Hematopoietic multipotent progenitor cell treated with erythropoietin and hydrocortisone succinate and interleukin-3 and kit ligand, for 8 days (in vitro differentiated cells): ENCODE data around the gene HSPB6.
A peak's percentile ranks its signal among the peaks of the same experiment; 100 is the strongest.

Source experiments
- DNase-seq: peaks from one replicate; pipeline ENCODE4 v3.0.0-alpha.2; 2015

The HSPB6 gene

GRCh38 chr19:35764432-35765315 is 7.8 kb upstream of the HSPB6 start:
- DNase-seq, result no peak

DNA sequence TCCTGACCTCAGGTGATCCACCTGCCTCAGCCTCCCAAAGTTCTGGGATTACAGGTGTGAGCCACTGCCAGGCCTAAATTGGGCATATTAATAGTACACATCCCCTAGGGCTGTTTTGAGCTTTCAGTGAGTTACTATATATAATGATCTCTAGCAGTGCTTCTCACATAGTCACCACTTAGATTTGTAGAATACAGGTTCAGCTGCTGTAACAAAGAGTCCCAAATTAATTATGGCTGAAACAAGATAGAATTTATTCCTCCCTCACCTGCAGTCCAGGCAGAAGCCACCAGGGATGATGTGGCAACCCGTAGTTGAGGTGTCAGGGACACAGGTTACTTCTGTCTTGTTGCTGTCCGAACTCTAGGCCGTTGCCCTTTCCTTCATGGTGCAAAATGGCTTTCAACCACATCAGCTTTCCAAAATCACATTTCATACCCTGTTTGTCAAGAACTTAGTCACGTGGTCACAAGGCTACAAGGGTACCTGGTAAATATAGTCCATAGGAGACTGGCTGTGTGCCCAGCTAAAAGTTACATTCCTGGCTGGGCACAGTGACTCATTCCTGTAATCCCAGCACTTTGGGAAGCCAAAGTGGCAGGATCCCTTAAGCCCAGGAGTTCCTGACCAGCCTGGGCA is 4.0 kb upstream of the HSPB6 start:
- DNase-seq, result no peak

DNA sequence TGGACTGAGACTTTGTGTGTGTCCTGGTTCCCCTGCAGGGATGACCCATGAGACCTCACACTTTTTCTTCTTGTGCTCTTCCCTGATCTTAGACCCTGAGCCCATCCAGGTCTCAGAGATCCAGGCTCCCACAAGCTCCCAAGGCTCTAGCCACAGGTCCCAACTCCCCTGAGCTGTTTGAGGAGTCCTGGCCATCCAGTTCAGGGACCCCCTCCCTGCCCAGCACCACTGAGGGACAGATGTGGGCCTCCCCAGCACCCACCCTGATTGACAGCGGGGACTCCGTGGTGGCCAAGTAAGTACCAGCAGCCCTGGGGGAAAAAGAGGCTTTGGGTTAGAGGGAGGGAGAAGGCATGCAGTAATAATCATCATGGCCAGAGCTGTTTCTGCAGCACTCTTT is 2.9 kb upstream of the HSPB6 start:
- no peak for DNase-seq

DNA sequence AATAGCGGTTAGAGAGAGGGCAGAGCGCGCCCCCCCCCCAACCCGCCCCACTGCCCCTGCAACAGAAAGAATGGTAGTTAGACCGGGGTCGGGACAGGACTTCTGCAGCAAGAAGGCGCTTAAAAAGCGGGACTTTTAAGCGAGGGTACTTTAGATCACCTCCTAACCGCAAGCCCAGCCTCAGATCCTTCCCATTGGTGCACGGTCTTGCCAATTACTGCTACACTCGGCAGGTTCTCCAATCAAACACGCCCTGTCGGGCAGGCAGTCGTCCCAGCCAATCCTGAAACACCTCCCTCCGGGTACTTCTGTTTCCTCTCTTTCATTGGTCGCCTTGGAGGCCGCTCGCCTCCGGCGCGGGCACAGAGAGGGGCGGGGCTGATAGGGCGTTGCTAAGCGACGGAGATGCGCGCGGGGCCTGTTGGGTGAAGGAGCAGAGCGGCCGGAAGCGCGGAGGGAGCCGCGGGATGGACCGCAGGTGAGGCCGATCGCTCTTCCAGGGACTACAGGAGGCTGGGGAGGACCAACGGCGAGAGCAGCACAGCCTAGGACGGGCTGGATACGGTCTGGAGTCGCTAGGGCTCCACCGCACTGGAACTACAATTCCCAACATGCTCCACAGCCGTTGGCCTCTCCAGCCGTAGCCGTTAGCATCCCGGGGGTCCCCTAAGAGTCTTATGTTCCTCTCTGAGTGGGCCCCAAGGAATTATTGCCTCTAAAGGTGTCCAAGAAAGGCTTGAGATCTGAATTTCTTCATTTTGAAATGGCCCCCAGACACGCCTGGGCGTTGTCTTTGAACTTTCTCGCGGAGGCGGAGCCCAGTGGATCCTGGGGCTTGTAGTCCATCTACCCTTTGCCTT is 1.1 kb upstream of the HSPB6 start, which contains the start of gene PROSER3:
Gene PROSER3 (plus strand): TSS at position 428 of the 860 bp plus-strand sequence. CDS start 40 bp downstream, at position 468.
- DNase-seq, result peak; percentile 100

GRCh38 chr19:35757231-35757748 is 461 bp upstream of the HSPB6 start:
- DNase-seq, result no peak

DNA sequence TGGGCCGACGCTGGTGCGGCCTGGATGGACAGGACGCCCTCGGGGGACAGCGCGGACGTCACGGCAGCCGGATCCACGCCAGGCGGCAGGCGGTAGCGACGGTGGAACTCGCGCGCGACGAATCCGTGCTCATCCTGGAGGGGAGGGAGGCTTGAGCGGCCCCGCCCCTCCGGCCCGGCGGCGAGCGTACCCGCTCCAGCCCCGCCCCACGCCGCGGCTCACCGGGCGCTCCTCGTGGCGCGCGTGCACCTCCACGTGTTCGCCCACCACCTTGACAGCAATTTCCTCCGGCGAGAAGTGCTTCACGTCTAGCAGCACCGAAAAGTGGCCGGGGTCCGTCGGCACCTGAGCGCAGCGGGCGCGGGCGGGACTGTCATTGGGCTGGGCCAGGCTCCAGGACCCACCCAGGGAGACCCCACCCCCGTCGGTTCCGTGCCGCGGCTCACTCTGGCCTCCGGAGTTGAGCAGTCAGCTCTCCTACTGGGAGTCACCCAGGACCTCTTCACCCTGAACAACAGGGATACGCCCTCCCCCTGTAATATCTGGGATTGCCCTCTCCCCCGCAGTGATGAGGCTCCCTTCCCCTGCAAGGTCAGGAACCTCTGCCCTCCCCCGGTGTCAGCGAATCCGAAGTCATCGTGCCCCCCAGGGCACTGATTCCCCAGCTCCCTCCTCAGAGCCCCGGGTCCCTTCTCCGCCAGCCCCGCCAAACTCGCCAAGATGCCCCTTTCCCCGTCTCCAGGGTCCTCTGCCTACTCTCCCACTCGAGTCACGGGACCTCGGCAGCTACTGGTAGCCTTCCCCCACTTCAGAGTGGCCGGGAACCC is 1.1 kb downstream of the HSPB6 start:
- peak; percentile 50 for DNase-seq

- DNase-seq, result no peak
These were observed 1.7 kb downstream of the HSPB6 start for GRCh38 chr19:35755131-35755549.

DNA sequence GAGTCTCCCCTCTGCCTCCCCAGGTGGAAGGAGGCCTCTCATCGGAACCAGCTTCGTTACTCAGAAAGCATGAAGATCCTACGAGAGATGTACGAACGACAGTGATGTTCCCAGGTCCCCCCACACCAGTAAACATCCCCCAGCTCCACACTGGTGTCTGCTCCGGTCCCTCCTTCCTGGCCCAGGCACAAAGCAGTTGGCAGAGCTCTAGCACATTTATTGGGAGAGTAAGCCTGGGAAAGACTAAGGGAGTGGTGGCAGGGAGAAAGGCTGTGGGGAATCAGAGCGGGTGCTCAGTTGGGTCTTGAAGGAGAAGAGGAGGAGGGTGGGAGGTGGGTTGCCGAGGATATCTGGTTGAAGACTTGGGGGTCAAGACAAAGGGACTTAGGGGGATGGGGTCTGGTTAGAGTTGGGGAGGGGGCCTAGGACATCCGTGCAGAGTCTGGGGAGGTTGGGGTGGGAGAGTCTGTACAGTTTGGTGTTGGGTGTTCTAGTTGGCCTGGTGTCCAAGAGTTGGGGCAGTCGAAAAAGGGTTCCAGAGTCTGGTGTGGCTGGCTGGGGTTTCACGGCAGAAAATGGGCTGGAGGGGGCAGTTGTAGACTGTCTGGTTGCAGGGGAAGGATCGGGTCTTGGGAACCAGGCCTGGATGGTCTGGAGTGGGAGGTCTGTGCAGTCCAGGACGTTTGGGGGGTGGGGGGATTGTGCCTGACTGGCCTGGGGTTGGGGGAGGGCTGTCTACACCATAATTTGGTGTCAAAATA is 2.3 kb downstream of the HSPB6 start:
- no peak for DNase-seq

GRCh38 chr19:35753634-35754369 is 3.0 kb downstream of the HSPB6 start:
- DNase-seq, result no peak

DNA sequence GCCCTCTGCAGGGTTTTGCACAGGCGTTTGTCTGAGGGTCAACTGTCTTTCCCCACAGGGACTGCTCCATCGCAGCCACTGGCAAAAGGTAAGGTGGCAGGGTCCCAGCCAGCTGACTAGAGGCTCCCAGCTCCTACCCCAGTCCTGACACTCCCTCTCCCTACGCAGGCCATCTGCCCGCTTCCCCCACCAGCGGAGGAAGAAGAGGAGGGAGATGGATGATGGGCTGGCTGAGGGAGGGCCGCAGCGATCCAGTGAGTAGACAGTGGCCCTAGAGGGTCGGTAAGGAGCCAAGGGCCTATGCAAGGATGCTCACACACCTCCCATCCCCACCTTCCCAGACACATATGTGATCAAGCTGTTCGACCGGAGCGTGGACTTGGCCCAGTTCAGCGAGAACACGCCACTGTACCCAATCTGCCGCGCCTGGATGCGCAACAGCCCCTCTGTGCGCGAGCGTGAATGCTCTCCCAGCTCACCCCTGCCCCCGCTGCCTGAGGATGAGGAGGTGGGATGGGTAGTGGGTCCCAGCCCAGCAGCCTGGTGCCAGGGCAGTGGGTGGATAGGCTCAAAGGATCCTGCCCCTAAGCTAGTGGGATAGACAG is 4.0 kb downstream of the HSPB6 start:
- DNase-seq, result no peak

DNA sequence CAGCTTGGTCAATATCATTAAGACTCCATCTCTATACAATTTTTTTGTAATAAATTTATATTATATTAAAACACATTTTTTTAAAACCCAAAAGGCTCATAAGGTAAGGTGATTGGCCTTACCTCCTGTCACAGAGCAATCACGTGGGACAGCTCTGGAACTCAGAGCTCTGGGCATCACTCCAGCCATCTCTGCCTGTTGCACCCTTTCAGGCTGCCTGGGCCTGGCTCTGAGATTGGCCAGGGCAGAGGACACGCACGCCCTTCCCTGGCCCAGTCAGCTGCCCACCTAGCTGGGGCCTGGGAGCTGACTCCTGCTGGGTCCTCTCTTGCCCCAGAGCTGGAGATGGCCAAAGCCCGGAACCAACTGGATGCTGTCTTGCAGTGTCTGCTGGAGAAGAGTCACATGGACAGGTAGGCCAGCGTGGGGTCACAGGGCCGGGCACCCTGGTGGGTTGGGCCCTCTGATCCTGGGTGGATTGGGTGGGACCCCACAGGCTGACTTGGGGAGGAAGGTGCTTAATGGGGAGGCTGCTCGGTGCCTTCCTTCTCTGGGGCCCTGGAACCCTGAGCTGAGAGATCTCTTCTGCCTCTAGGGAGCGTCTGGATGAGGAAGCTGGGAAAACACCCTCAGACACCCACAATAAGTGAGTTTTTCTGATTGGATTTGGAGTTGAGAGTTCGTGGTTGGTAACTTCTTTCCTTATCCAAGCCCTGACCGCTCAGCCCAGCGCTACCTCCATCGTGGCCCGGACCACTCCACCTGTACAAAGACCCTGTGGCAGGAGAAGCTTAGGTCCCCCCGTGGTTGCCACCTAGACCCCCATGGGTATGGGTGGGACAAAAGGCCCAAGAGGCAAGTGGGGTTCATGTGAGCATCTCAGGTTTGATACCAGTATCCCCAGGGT is 4.7 kb downstream of the HSPB6 start:
- no peak for DNase-seq

GRCh38 chr19:35750167-35750566 is 6.7 kb downstream of the HSPB6 start:
- no peak for DNase-seq

DNA sequence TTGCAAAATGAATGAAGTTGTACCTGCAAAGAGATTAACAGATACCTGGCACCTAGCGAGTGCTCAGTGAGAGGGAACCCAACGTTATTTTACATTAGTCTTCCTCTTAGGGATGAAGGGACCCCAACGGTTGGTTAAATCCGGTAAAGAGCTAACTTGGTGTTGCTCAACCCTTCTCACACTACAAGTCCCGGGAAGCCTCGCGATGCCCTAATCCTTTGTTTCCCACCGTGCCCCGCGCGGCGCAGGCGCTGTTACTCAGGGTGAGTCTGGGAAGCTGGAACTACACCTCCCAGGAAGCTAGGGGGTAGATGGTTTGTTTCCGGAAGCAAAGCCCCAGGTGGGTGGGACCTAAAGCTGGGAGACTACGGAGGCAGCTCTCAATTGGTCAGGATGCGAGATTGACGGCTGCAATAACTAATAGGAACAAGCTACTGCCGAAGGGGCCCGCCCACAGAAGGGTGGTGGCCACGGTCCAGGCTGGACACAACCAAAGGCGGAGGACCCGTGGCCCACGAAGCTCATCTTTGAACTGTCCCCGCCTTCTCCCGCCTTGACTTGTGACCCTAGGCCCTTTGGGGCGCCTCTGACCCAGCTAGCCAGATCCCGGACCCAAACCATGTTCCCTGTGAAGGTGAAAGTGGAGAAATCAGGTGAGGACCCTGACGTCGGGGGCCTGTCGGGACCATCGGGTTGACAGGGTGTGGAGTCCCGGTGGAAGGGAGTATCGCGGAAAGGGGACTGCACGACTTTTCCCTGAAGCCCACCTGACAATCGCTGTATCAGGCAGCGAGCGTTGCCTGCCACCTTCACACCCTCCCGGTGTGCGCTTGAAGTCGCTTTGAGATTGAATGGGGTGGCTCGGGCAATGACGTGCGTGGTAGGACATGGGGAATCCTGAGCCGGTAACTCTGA is 8.5 kb downstream of the HSPB6 start, which contains the start of gene LIN37:
Gene LIN37 (plus strand): TSS at position 471 of the 915 bp plus-strand sequence. CDS start 149 bp downstream, at position 620.
- DNase-seq, result peak; percentile 100

DNA sequence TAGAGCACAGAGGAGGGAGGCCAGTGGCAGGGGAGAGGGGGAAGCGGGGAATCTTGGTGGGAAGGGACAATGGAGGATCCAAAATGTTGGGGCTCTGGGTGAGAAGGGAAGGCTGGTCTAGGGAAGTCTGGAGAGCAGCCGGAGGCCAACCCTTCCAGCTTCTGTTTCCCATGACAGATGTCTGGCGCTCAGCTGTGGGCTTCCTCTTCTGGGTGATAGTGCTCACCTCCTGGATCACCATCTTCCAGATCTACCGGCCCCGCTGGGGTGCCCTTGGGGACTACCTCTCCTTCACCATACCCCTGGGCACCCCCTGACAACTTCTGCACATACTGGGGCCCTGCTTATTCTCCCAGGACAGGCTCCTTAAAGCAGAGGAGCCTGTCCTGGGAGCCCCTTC is 10.3 kb downstream of the HSPB6 start:
- no peak for DNase-seq

- DNase-seq, result no peak
These were observed 10.8 kb downstream of the HSPB6 start for GRCh38 chr19:35746087-35746462.

- DNase-seq, result peak; percentile 100
These were observed 11.3 kb downstream of the HSPB6 start, which contains the start of the genes PSENEN and U2AF1L4 for GRCh38 chr19:35745328-35746086. TSS of gene PSENEN (plus strand) at chr19:35745651. CDS start at chr19:35745931, 280 bp downstream. TSS of gene U2AF1L4 (minus strand) at chr19:35745418. CDS start at chr19:35745391, 27 bp downstream.
